ENCODE results near the gene USP43.
A peak's percentile ranks its signal among the peaks of the same experiment; 100 is the strongest.
"Not testable (repeated sequence)": the region's sequence is repeated elsewhere in the genome, so short reads cannot be mapped to it uniquely, and the experiment has no call there.

The USP43 gene, protein sequence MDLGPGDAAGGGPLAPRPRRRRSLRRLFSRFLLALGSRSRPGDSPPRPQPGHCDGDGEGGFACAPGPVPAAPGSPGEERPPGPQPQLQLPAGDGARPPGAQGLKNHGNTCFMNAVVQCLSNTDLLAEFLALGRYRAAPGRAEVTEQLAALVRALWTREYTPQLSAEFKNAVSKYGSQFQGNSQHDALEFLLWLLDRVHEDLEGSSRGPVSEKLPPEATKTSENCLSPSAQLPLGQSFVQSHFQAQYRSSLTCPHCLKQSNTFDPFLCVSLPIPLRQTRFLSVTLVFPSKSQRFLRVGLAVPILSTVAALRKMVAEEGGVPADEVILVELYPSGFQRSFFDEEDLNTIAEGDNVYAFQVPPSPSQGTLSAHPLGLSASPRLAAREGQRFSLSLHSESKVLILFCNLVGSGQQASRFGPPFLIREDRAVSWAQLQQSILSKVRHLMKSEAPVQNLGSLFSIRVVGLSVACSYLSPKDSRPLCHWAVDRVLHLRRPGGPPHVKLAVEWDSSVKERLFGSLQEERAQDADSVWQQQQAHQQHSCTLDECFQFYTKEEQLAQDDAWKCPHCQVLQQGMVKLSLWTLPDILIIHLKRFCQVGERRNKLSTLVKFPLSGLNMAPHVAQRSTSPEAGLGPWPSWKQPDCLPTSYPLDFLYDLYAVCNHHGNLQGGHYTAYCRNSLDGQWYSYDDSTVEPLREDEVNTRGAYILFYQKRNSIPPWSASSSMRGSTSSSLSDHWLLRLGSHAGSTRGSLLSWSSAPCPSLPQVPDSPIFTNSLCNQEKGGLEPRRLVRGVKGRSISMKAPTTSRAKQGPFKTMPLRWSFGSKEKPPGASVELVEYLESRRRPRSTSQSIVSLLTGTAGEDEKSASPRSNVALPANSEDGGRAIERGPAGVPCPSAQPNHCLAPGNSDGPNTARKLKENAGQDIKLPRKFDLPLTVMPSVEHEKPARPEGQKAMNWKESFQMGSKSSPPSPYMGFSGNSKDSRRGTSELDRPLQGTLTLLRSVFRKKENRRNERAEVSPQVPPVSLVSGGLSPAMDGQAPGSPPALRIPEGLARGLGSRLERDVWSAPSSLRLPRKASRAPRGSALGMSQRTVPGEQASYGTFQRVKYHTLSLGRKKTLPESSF

GRCh38 chr17:9644910-9645751, at the start of gene USP43:
Gene USP43, plus strand, starts transcription at chr17:9645517. Its CDS starts 116 bp downstream, at chr17:9645633.
- Mint-ChIP-seq H3K27me3 (ENCODE audit: low read depth) (peaks cover 44% of the 10 kb centered on the region), H3K4me3 (peak within 1 kb of the TSS; percentile 80), H3K27ac (no peak within 1 kb of the TSS), H3K9me3 (no peaks in the 10 kb centered on the region), H3K4me1 (ENCODE audit: low read depth) (peaks cover 9% of the 10 kb centered on the region), H3K36me3 (ENCODE audit: low read depth) (no peaks in the 10 kb centered on the region)
- DNase-seq (ENCODE audit: low spot score), result peak; percentile 9

GRCh38 chr17:9597638-9598037, 47.7 kb upstream of the USP43 start:
- not testable (repeated sequence) for H3K4me1 Mint-ChIP-seq (ENCODE audit: low read depth); H3K27me3 Mint-ChIP-seq (ENCODE audit: low read depth); H3K4me3 Mint-ChIP-seq; DNase-seq (ENCODE audit: low spot score); H3K27ac Mint-ChIP-seq; H3K9me3 Mint-ChIP-seq; H3K36me3 Mint-ChIP-seq (ENCODE audit: low read depth)

DNA sequence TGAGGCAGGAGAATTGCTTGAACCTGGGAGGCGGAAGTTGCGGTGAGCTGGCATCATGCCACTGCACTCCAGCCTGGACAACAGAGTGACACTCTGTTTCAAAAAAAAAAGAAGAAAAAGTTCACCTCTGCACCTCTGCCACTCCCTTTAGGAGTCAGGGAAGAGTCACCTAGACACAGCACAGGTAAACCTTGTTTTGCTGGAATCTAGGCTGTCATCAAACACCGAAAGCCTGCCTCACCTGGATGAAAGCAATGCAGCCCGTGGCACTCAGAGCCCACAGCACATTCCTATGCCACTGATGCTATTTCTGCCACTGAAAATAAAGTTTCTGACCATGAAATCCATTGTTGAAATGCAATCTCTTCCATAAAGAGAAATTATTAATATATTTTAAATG, 46.7 kb upstream of the USP43 start:
- H3K36me3 Mint-ChIP-seq (ENCODE audit: low read depth), result no peaks in the 10 kb centered on the region
- no peaks in the 10 kb centered on the region for H3K27me3 Mint-ChIP-seq (ENCODE audit: low read depth)
- H3K27ac Mint-ChIP-seq, result no peak overlapping the region
- H3K4me3 Mint-ChIP-seq, result no peak overlapping the region
- no peaks in the 10 kb centered on the region for H3K9me3 Mint-ChIP-seq
- H3K4me1 Mint-ChIP-seq (ENCODE audit: low read depth), result no peaks in the 10 kb centered on the region
- DNase-seq (ENCODE audit: low spot score), result no peak

DNA sequence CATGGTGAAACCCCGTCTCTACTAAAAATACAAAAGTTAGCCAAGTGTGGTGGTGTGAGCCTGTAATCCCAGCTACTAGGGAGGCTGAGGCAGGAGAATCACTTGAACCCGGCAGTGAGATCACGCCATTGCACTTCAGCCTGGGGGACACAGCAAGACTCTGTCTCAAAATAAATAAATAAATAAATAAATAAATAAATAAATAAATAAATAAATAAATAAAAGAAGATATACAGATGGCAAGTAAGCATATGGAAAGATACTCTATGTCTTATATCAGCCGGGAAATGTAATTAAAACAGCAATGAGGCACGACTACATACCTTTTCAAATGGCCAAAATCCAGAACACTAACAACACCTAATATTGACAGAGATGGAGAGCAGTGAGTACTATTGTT, 40.7 kb upstream of the USP43 start:
- not testable (repeated sequence) for DNase-seq (ENCODE audit: low spot score); H3K27me3 Mint-ChIP-seq (ENCODE audit: low read depth); H3K9me3 Mint-ChIP-seq; H3K36me3 Mint-ChIP-seq (ENCODE audit: low read depth); H3K27ac Mint-ChIP-seq; H3K4me1 Mint-ChIP-seq (ENCODE audit: low read depth); H3K4me3 Mint-ChIP-seq

DNA sequence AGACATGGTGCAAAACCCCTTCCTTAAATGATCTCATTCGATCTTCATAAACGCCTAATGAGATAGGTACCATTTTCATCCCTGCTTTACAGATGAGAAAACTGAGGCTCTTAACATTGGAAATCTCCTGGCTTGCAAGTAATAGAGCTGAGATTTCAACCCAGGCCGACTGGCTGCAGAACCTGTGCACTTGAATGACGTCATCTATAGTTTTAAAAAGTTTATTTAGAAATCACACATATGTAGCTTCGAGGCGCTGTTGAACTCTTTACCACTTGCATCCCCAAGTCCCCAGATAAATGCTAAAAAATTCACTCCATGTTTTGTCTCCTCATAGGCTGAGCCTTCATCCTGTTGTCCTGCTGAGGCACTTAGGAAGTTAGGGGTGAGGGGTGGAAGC, 38.9 kb upstream of the USP43 start:
- Mint-ChIP-seq H3K27ac (no peak overlapping the region), H3K4me3 (no peak overlapping the region), H3K27me3 (ENCODE audit: low read depth) (peaks cover 2% of the 10 kb centered on the region), H3K9me3 (no peaks in the 10 kb centered on the region), H3K36me3 (ENCODE audit: low read depth) (no peaks in the 10 kb centered on the region), H3K4me1 (ENCODE audit: low read depth) (no peaks in the 10 kb centered on the region)
- DNase-seq (ENCODE audit: low spot score), result no peak

DNA sequence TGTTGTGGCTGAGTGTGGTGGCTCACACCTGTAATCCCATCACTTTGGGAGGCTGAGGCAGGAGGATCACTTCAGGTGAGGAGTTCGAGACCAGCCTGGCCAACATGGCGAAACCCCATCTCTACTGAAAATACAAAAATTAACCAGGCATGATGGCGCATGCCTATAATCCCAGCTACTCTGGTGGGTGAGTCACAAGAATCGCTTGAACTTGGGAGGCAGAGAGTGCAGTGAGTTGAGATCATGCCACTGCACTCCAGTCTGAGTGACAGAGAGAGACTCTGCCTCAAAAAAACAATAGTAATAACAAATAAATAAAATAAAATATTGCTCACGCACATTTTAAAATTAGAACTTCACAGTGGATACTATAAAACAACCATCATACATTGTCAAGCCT, 38.3 kb upstream of the USP43 start:
- DNase-seq (ENCODE audit: low spot score); H3K9me3 Mint-ChIP-seq; H3K27ac Mint-ChIP-seq; H3K36me3 Mint-ChIP-seq (ENCODE audit: low read depth); H3K4me3 Mint-ChIP-seq; H3K27me3 Mint-ChIP-seq (ENCODE audit: low read depth); H3K4me1 Mint-ChIP-seq (ENCODE audit: low read depth): not testable (repeated sequence)

DNA sequence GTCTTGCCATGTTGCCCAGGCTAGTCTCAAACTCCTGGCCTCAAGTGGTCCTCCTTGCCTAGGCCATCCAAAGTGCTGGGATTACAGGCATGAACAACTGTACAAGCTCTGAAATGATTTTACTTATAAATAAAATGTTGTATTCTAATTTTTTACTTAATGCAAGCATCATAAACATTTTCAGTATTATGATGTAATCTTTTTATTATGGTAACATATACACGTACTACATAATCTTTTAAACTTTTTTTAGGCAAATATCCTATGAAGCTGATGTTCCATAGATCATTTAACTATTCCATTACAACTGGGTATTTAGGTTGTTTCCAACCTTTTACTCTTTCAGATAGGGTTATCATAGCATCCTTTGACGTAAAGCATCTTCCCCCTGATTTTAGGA, 33.8 kb upstream of the USP43 start:
- Mint-ChIP-seq H3K4me3 (no peak overlapping the region), H3K4me1 (ENCODE audit: low read depth) (no peaks in the 10 kb centered on the region), H3K27me3 (ENCODE audit: low read depth) (peaks cover 5% of the 10 kb centered on the region), H3K9me3 (no peaks in the 10 kb centered on the region), H3K36me3 (ENCODE audit: low read depth) (no peaks in the 10 kb centered on the region), H3K27ac (no peak overlapping the region)
- no peak for DNase-seq (ENCODE audit: low spot score)

- H3K27ac Mint-ChIP-seq, result no peak overlapping the region
- no peaks in the 10 kb centered on the region for H3K36me3 Mint-ChIP-seq (ENCODE audit: low read depth)
- no peaks in the 10 kb centered on the region for H3K4me1 Mint-ChIP-seq (ENCODE audit: low read depth)
- no peak for DNase-seq (ENCODE audit: low spot score)
- no peaks in the 10 kb centered on the region for H3K9me3 Mint-ChIP-seq
- H3K4me3 Mint-ChIP-seq, result no peak overlapping the region
- peaks cover 5% of the 10 kb centered on the region for H3K27me3 Mint-ChIP-seq (ENCODE audit: low read depth)
Measured at GRCh38 chr17:9612006-9612405, 33.3 kb upstream of the USP43 start.

GRCh38 chr17:9615486-9615885, 29.8 kb upstream of the USP43 start:
- Mint-ChIP-seq H3K27me3 (ENCODE audit: low read depth) (peaks cover 3% of the 10 kb centered on the region), H3K9me3 (no peaks in the 10 kb centered on the region), H3K4me1 (ENCODE audit: low read depth) (no peaks in the 10 kb centered on the region), H3K4me3 (no peak overlapping the region), H3K36me3 (ENCODE audit: low read depth) (no peaks in the 10 kb centered on the region), H3K27ac (no peak overlapping the region)
- DNase-seq (ENCODE audit: low spot score), result no peak

GRCh38 chr17:9622961-9623360, 22.4 kb upstream of the USP43 start:
- H3K4me3 Mint-ChIP-seq, result no peak overlapping the region
- DNase-seq (ENCODE audit: low spot score), result no peak
- peaks cover 14% of the 10 kb centered on the region for H3K9me3 Mint-ChIP-seq
- no peaks in the 10 kb centered on the region for H3K27me3 Mint-ChIP-seq (ENCODE audit: low read depth)
- H3K36me3 Mint-ChIP-seq (ENCODE audit: low read depth), result no peaks in the 10 kb centered on the region
- no peaks in the 10 kb centered on the region for H3K4me1 Mint-ChIP-seq (ENCODE audit: low read depth)
- no peak overlapping the region for H3K27ac Mint-ChIP-seq

- Mint-ChIP-seq H3K9me3 (no peaks in the 10 kb centered on the region), H3K36me3 (ENCODE audit: low read depth) (no peaks in the 10 kb centered on the region), H3K27me3 (ENCODE audit: low read depth) (no peaks in the 10 kb centered on the region), H3K4me3 (no peak overlapping the region), H3K4me1 (ENCODE audit: low read depth) (no peaks in the 10 kb centered on the region), H3K27ac (no peak overlapping the region)
- DNase-seq (ENCODE audit: low spot score), result no peak
Measured at GRCh38 chr17:9628509-9628908, 16.8 kb upstream of the USP43 start.

DNA sequence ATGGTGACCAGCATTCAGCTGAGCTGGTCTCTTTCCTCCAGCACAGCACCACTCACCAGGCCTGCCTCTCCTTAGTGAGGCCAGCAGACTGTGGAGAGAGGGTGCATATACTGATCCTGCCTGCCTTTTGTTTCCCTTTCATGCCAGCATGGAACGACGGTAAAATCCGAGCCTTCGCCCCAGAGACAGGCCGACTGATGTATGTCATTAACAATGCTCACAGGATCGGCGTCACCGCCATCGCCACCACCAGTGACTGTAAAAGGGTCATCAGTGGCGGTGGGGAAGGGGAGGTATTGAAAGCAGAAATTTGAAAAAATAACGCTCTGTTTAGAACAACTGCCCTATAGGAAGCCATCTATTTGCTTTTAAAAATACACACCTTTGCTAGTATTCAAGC, 12.6 kb upstream of the USP43 start:
- H3K36me3 Mint-ChIP-seq (ENCODE audit: low read depth), result no peaks in the 10 kb centered on the region
- H3K9me3 Mint-ChIP-seq, result no peaks in the 10 kb centered on the region
- no peaks in the 10 kb centered on the region for H3K4me1 Mint-ChIP-seq (ENCODE audit: low read depth)
- DNase-seq (ENCODE audit: low spot score), result no peak
- H3K4me3 Mint-ChIP-seq, result no peak overlapping the region
- no peak overlapping the region for H3K27ac Mint-ChIP-seq
- no peaks in the 10 kb centered on the region for H3K27me3 Mint-ChIP-seq (ENCODE audit: low read depth)

DNA sequence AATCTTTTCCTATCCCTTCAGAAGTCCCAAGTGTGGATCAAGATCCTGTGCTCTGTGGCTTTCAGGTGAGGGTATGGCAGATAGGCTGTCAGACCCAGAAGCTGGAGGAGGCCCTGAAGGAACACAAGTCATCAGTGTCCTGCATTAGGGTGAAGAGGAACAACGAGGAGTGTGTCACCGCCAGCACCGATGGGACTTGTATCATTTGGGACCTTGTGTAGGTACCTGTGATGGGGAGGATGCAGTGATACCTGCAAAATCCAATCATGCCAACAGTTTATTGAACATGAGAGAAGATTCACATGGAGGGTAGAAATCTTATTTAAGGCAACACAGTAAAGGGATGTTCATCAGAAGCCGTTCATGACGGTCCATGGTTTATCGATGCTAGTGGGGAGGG, 10.0 kb upstream of the USP43 start:
- no peaks in the 10 kb centered on the region for H3K36me3 Mint-ChIP-seq (ENCODE audit: low read depth)
- H3K4me3 Mint-ChIP-seq, result no peak overlapping the region
- peaks cover 3% of the 10 kb centered on the region for H3K27me3 Mint-ChIP-seq (ENCODE audit: low read depth)
- no peak for DNase-seq (ENCODE audit: low spot score)
- H3K4me1 Mint-ChIP-seq (ENCODE audit: low read depth), result no peaks in the 10 kb centered on the region
- H3K9me3 Mint-ChIP-seq, result no peaks in the 10 kb centered on the region
- no peak overlapping the region for H3K27ac Mint-ChIP-seq
